ENCODE data around the gene PNPT1. TPM values are rescaled to one million over a fixed set of nuclear protein-coding genes. Genes with fewer than 3 reads are reported as not detected.

PNPT1 gene
- total and polyA plus RNA-seq, 2 of the 4 experiments (the other 2 are of a cell fraction), result 11.2 to 14.3 TPM

GRCh38 chr2:55668956-55669355 lies 24.7 kb downstream of the PNPT1 start:
- H2AK9ac ChIP-seq (replicated peaks; ENCODE audit: low read depth, low read length, poor library complexity), result no peak overlapping the region
- H2BK120ac ChIP-seq (ENCODE audit: low read depth, low read length), result no peak overlapping the region
- H3K27ac ChIP-seq (ENCODE audit: insufficient read depth, low read length), result no peak overlapping the region
- no peak overlapping the region for H3K56ac ChIP-seq (ENCODE audit: extremely low read depth, insufficient read depth, low read length)
- H4K5ac ChIP-seq (ENCODE audit: low read depth, low read length), result no peak overlapping the region
- H3K18ac ChIP-seq (ENCODE audit: low read depth, low read length), result no peak overlapping the region
- TF ChIP-seq RCOR1 (IDR thresholded peaks at IDR 0.05; ENCODE audit: insufficient replicate concordance, low read length), result no peak
- TF ChIP-seq MXI1 (IDR thresholded peaks at IDR 0.05; ENCODE audit: borderline replicate concordance, low read depth, low read length), result no peak
- no peak for TF ChIP-seq BHLHE40 (IDR thresholded peaks at IDR 0.05; ENCODE audit: low read depth, low read length)
- POLR2A ChIA-PET (ENCODE audit: unreplicated experiment), result no interaction called here
- no peak overlapping the region for H3K4ac ChIP-seq (ENCODE audit: low read depth, low read length)
- dilution Hi-C loops (cut with HindIII; ENCODE audit: low sequenced_read_pairs, unreplicated experiment) (no loop called here), intact Hi-C loops (cut with micrococcal nuclease) (no loop called here), in situ Hi-C loops (cut with MboI; ENCODE audit: low sequenced_read_pairs) (no loop called here)
- H2BK5ac ChIP-seq (ENCODE audit: low read depth, low read length, poor library complexity, severe bottlenecking), result no peak overlapping the region
- no peaks in the 10 kb centered on the region for H3K27me3 ChIP-seq (ENCODE audit: control insufficient read depth, insufficient read depth, low read length)
- no peak overlapping the region for H3K14ac ChIP-seq (replicated peaks; ENCODE audit: low read depth, low read length)
- ATAC-seq (ENCODE audit: low read depth), result no peak
- H3K9me1 ChIP-seq (ENCODE audit: insufficient read depth, low read length), result no peaks in the 10 kb centered on the region
- H4K91ac ChIP-seq (ENCODE audit: insufficient read depth, low read depth, low read length), result no peak overlapping the region
- H2BK20ac ChIP-seq (ENCODE audit: low read depth, low read length), result no peak overlapping the region
- no peak overlapping the region for H2AK5ac ChIP-seq (ENCODE audit: low read depth, low read length)
- H3K4me1 ChIP-seq (ENCODE audit: control insufficient read depth, insufficient read depth, low read length), result no peaks in the 10 kb centered on the region
- no peak overlapping the region for H2AFZ ChIP-seq (replicated peaks; ENCODE audit: low read length, poor library complexity)
- H3K9ac ChIP-seq (ENCODE audit: low read depth, low read length), result no peak overlapping the region
- H2BK15ac ChIP-seq (ENCODE audit: low read depth, low read length), result no peak overlapping the region
- peaks cover 15% of the 10 kb centered on the region for H3K36me3 ChIP-seq (ENCODE audit: control insufficient read depth, insufficient read depth, low read length)
- no peak overlapping the region for H4K8ac ChIP-seq (ENCODE audit: low read depth in 2 of 2, low read length in 2 of 2)
- no peaks in the 10 kb centered on the region for H3K9me3 ChIP-seq (ENCODE audit: control insufficient read depth, insufficient read depth, low read length)
- DNase-seq, result no peak
- no peak overlapping the region for H3K4me2 ChIP-seq (ENCODE audit: low read depth, low read length)
- H3K23ac ChIP-seq (ENCODE audit: low read depth, low read length), result no peak overlapping the region
- CTCF ChIA-PET, result no interaction called here
- no peaks in the 10 kb centered on the region for H3K79me1 ChIP-seq (ENCODE audit: low read depth in 1 of 2, low read length in 2 of 2)
- H4K20me1 ChIP-seq (ENCODE audit: insufficient read depth, low read length), result no peaks in the 10 kb centered on the region
- BruUV-seq (replicated peaks), result no TSS peak
- H3K4me3 ChIP-seq (ENCODE audit: insufficient read depth, low read depth, low read length), result no peak overlapping the region

Measured in IMR-90 (cell line).